HepG2 (cell line): ENCODE measurements around the gene ATP5F1A. TPM values are rescaled to one million over a fixed set of nuclear protein-coding genes. Genes with fewer than 3 reads are reported as not detected.

Source experiments
- BRD4 ChIP-seq: sonication (generic); formaldehyde crosslinking; IDR thresholded peaks from 2 replicates; pipeline ENCODE4 v1.4.0; 2020; ENCODE audit warnings: missing genetic modification reagents
- GATAD2A ChIP-seq: IDR thresholded peaks from 2 replicates; pipeline ENCODE4 v1.6.1; 2016
- GZF1 ChIP-seq: sonication (generic); formaldehyde crosslinking; IDR thresholded peaks from 2 replicates; pipeline ENCODE4 v1.5.1; 2020; ENCODE audit warnings: mild to moderate bottlenecking, missing genetic modification reagents
- HOXA3 ChIP-seq: sonication (generic); formaldehyde crosslinking; IDR thresholded peaks from 2 replicates; pipeline ENCODE4 v1.5.0; 2020; ENCODE audit warnings: missing genetic modification reagents
- KAT8 ChIP-seq: IDR thresholded peaks from 2 replicates; pipeline ENCODE4 v1.6.1; 2016; ENCODE audit warnings: missing genetic modification reagents, missing compliant biosample characterization
- KDM5B ChIP-seq: sonication (generic); formaldehyde crosslinking; IDR thresholded peaks from 2 replicates; pipeline ENCODE4 v1.4.0; 2020; ENCODE audit warnings: missing genetic modification reagents, mild to moderate bottlenecking, borderline replicate concordance
- NR0B2 ChIP-seq: sonication (generic); formaldehyde crosslinking; IDR thresholded peaks from 2 replicates; pipeline ENCODE4 v1.4.0; 2020; ENCODE audit warnings: mild to moderate bottlenecking, missing genetic modification reagents
- POLR2AphosphoS5 ChIP-seq: IDR thresholded peaks from 2 replicates; pipeline ENCODE4 v1.6.1; 2012; ENCODE audit warnings: low read depth, low read length
- RAD21 ChIP-seq: fragments of 450-650 bp; formaldehyde crosslinking; IDR thresholded peaks from 2 replicates; pipeline ENCODE4 v1.5.0; 2020; ENCODE audit warnings: mild to moderate bottlenecking
- TAF1 ChIP-seq: sonication (generic); formaldehyde crosslinking; IDR thresholded peaks from 2 replicates; pipeline ENCODE4 v1.4.0; 2020; ENCODE audit warnings: missing genetic modification reagents
- ZFP91 ChIP-seq: sonication (generic); formaldehyde crosslinking; IDR thresholded peaks from 2 replicates; pipeline ENCODE4 v1.9.0; 2022; ENCODE audit warnings: missing genetic modification reagents, mild to moderate bottlenecking, borderline replicate concordance
- ZMAT5 ChIP-seq: sonication (generic); formaldehyde crosslinking; IDR thresholded peaks from 2 replicates; pipeline ENCODE4 v1.5.0; 2020; ENCODE audit warnings: mild to moderate bottlenecking, low read depth, missing genetic modification reagents, borderline replicate concordance
- ZNF383 ChIP-seq: sonication (generic); formaldehyde crosslinking; IDR thresholded peaks from 2 replicates; pipeline ENCODE4 v1.4.0; 2020; ENCODE audit warnings: missing genetic modification reagents, mild to moderate bottlenecking, borderline replicate concordance
- ZNF530 ChIP-seq: sonication (generic); formaldehyde crosslinking; IDR thresholded peaks from 2 replicates; pipeline ENCODE4 v1.5.0; 2020; ENCODE audit warnings: low read depth, mild to moderate bottlenecking, missing genetic modification reagents
- ZNF607 ChIP-seq: sonication (generic); formaldehyde crosslinking; IDR thresholded peaks from 2 replicates; pipeline ENCODE4 v1.5.1; 2020; ENCODE audit warnings: missing genetic modification reagents, mild to moderate bottlenecking, borderline replicate concordance
- polyA plus RNA-seq, 8 experiments: library from polyadenylated mRNA; depleted of rRNA in 3 of 8; stranded (reverse) in 7 of 8; unstranded in 1 of 8; fragments of >200 nt; fragmentation: Illumina TruSeq in 4 of 8; extraction: Trizol in 4 of 8; gene quantifications; 2 replicates each; pipeline versions ENCODE4 v1.2.1 to v1.2.3, GENCODE V29; 2011 to 2016; ENCODE audit warnings: low read depth in 4 of 8, missing spikeins in 1 of 8, mixed read lengths in 1 of 8; ENCODE audit not compliant: insufficient read depth in 1 of 8
- total RNA-seq, 5 experiments: library from RNA; depleted of rRNA; stranded (reverse); fragments of >200 nt; fragmentation: Illumina TruSeq; extraction: Trizol; gene quantifications; 2 replicates each; pipeline ENCODE4 v1.2.3, GENCODE V29; 2016; ENCODE audit warnings: low read depth in 1 of 5
- TF ChIP-seq, protein P1 (sequence below): sonication (generic); formaldehyde crosslinking; conservative IDR thresholded peaks from 2 replicates; pipeline ENCODE4 v1.8.1; 2023; ENCODE audit warnings: missing genetic modification reagents
- TF ChIP-seq, protein P2 (sequence below): IDR thresholded peaks from 2 replicates; pipeline ENCODE4 v1.4.0; 2020; ENCODE audit warnings: mild to moderate bottlenecking, missing genetic modification reagents
- TF ChIP-seq, protein P3 (sequence below): sonication (generic); formaldehyde crosslinking; IDR thresholded peaks from 2 replicates; pipeline ENCODE4 v1.5.0; 2020; ENCODE audit warnings: missing genetic modification reagents

The ATP5F1A gene
- total and polyA plus RNA-seq, 2 of the 13 experiments (the other 11 are each of a cell fraction or from before 2014, with no cell fraction given): 459 to 922 TPM

GRCh38 chr18:46104128-46104911 lies 6.2 kb upstream of the ATP5F1A start, which contains the start of gene HAUS1 (continued):
- TF ChIP-seq, protein P1, sequence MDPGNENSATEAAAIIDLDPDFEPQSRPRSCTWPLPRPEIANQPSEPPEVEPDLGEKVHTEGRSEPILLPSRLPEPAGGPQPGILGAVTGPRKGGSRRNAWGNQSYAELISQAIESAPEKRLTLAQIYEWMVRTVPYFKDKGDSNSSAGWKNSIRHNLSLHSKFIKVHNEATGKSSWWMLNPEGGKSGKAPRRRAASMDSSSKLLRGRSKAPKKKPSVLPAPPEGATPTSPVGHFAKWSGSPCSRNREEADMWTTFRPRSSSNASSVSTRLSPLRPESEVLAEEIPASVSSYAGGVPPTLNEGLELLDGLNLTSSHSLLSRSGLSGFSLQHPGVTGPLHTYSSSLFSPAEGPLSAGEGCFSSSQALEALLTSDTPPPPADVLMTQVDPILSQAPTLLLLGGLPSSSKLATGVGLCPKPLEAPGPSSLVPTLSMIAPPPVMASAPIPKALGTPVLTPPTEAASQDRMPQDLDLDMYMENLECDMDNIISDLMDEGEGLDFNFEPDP (CRISPR knock-in tag): 0 out of 2 replicates have a peak, but pooled peaks have one; percentile 46
- TF ChIP-seq RAD21 (CRISPR knock-in tag) (0 out of 2 replicates have a peak, but pooled peaks have one; percentile 11), ZNF530 (no peak), GATAD2A (CRISPR knock-in tag) (0 out of 2 replicates have a peak, but pooled peaks have one; percentile 11), KAT8 (CRISPR knock-in tag) (peak; percentile 67), GZF1 (0 out of 2 replicates have a peak, but pooled peaks have one; percentile 50), BRD4 (CRISPR knock-in tag) (0 out of 2 replicates have a peak, but pooled peaks have one; percentile 32), POLR2AphosphoS5 (peak; percentile 71), HOXA3 (CRISPR knock-in tag) (peak; percentile 51; the same call in 1 of the 2 replicates), ZMAT5 (no peak), KDM5B (CRISPR knock-in tag) (peak; percentile 85), ZNF607 (CRISPR knock-in tag) (peak; percentile 71), TAF1 (CRISPR knock-in tag) (peak; percentile 84), NR0B2 (CRISPR knock-in tag) (peak; percentile 80; the same call in 1 of the 2 replicates), ZFP91 (CRISPR knock-in tag) (peak; percentile 60; the same call in 1 of the 2 replicates), ZNF383 (0 out of 2 replicates have a peak, but pooled peaks have one; percentile 66)
- TF ChIP-seq, protein P2, sequence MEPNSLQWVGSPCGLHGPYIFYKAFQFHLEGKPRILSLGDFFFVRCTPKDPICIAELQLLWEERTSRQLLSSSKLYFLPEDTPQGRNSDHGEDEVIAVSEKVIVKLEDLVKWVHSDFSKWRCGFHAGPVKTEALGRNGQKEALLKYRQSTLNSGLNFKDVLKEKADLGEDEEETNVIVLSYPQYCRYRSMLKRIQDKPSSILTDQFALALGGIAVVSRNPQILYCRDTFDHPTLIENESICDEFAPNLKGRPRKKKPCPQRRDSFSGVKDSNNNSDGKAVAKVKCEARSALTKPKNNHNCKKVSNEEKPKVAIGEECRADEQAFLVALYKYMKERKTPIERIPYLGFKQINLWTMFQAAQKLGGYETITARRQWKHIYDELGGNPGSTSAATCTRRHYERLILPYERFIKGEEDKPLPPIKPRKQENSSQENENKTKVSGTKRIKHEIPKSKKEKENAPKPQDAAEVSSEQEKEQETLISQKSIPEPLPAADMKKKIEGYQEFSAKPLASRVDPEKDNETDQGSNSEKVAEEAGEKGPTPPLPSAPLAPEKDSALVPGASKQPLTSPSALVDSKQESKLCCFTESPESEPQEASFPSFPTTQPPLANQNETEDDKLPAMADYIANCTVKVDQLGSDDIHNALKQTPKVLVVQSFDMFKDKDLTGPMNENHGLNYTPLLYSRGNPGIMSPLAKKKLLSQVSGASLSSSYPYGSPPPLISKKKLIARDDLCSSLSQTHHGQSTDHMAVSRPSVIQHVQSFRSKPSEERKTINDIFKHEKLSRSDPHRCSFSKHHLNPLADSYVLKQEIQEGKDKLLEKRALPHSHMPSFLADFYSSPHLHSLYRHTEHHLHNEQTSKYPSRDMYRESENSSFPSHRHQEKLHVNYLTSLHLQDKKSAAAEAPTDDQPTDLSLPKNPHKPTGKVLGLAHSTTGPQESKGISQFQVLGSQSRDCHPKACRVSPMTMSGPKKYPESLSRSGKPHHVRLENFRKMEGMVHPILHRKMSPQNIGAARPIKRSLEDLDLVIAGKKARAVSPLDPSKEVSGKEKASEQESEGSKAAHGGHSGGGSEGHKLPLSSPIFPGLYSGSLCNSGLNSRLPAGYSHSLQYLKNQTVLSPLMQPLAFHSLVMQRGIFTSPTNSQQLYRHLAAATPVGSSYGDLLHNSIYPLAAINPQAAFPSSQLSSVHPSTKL: 0 out of 2 replicates have a peak, but pooled peaks have one; percentile 8
- TF ChIP-seq, protein P3, sequence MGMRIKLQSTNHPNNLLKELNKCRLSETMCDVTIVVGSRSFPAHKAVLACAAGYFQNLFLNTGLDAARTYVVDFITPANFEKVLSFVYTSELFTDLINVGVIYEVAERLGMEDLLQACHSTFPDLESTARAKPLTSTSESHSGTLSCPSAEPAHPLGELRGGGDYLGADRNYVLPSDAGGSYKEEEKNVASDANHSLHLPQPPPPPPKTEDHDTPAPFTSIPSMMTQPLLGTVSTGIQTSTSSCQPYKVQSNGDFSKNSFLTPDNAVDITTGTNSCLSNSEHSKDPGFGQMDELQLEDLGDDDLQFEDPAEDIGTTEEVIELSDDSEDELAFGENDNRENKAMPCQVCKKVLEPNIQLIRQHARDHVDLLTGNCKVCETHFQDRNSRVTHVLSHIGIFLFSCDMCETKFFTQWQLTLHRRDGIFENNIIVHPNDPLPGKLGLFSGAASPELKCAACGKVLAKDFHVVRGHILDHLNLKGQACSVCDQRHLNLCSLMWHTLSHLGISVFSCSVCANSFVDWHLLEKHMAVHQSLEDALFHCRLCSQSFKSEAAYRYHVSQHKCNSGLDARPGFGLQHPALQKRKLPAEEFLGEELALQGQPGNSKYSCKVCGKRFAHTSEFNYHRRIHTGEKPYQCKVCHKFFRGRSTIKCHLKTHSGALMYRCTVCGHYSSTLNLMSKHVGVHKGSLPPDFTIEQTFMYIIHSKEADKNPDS: peak; percentile 72; the same call in 1 of the 2 replicates
